HCT116 (cell line): Measurements from ENCODE around the gene CCDC192.

Experiments
- CTCF ChIP-seq, 3 experiments: fragments of 200-600 bp in 1 of 3; sonication (generic) in 1 of 3; IDR thresholded peaks in 2 of 3; conservative IDR thresholded peaks in 1 of 3; 2 replicates each; pipeline ENCODE4 v1.5.1; 2012 to 2017; ENCODE audit warnings: low read depth in 2 of 3, low read length in 2 of 3, antibody characterized with exemption in 1 of 3, borderline replicate concordance in 1 of 3, control low read depth in 1 of 3, mild to moderate bottlenecking in 1 of 3, mixed read lengths in 1 of 3, mixed run types in 1 of 3, moderate library complexity in 1 of 3; ENCODE audit not compliant: insufficient read depth in 1 of 3
- EZH2 ChIP-seq: fragments of 200-600 bp; sonication (generic); IDR thresholded peaks from 2 replicates; pipeline ENCODE4 v1.6.1; 2017; ENCODE audit warnings: antibody characterized with exemption, mixed run types
- EZH2phosphoT487 ChIP-seq: fragments of 200-600 bp; IDR thresholded peaks from 2 replicates; pipeline ENCODE4 v1.6.1; 2018; ENCODE audit warnings: antibody characterized with exemption, borderline replicate concordance
- POLR2A ChIP-seq: IDR thresholded peaks from 2 replicates; pipeline ENCODE4 v1.7.0; 2011; ENCODE audit warnings: borderline replicate concordance; ENCODE audit not compliant: insufficient read depth, insufficient read length; ENCODE audit errors: extremely low read depth
- POLR2AphosphoS5 ChIP-seq: IDR thresholded peaks from 2 replicates; pipeline ENCODE4 v1.6.1; 2011; ENCODE audit warnings: mild to moderate bottlenecking, low read depth, low read length, moderate library complexity
- RAD21 ChIP-seq: IDR thresholded peaks from 2 replicates; pipeline ENCODE4 v1.6.1; 2012; ENCODE audit warnings: low read depth, mild to moderate bottlenecking
- REST ChIP-seq: IDR thresholded peaks from 2 replicates; pipeline ENCODE4 v1.6.1; 2012; ENCODE audit warnings: low read depth
- SIN3A ChIP-seq: IDR thresholded peaks from 2 replicates; pipeline ENCODE4 v1.6.1; 2012; ENCODE audit warnings: low read depth
- SP1 ChIP-seq: IDR thresholded peaks from 2 replicates; pipeline ENCODE4 v1.6.1; 2012; ENCODE audit warnings: low read depth
- SRF ChIP-seq: IDR thresholded peaks from 2 replicates; pipeline ENCODE4 v1.6.1; 2012; ENCODE audit warnings: low read depth
- YY1 ChIP-seq: IDR thresholded peaks from 2 replicates; pipeline ENCODE4 v1.6.1; 2011; ENCODE audit warnings: low read length, low read depth, moderate library complexity, mild to moderate bottlenecking; ENCODE audit not compliant: insufficient replicate concordance; ENCODE audit errors: extremely low read depth
- ZBTB33 ChIP-seq: IDR thresholded peaks from 2 replicates; pipeline ENCODE4 v1.6.1; 2011; ENCODE audit warnings: mild to moderate bottlenecking, low read length, moderate library complexity; ENCODE audit not compliant: insufficient replicate concordance; ENCODE audit errors: extremely low read depth
- ZFX ChIP-seq: fragments of 450-650 bp; IDR thresholded peaks from 2 replicates; pipeline ENCODE4 v1.6.1; 2017
- ZNF274 ChIP-seq: fragments of 200-500 bp; sonication (Bioruptor generic); IDR thresholded peaks from 2 replicates; pipeline ENCODE4 v1.6.1; 2014; ENCODE audit warnings: mild to moderate bottlenecking, low read depth, low read length, inconsistent platforms

DNA sequence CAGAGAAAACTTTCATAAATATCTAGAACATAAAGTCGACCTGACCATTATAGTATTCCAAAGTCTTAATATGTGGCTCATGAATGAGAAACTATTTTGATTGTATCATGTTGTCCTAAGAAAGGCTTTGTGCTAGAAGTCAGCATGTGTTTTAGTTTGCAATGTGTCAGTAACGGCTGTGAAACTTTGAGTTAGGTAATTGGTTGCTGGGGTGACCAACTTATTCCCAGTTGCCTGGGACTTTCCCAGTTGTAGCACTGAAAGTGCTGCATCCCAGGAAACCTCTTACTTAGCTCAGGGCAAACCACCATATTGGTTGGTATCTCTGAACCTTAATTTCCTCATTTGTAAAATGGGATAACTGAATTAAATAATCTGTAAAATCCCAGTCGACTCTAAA, 265.8 kb downstream of the CCDC192 start:
- TF ChIP-seq CTCF (IDR thresholded peaks at IDR 0.05 in 2 of 3, conservative IDR thresholded peaks at IDR 0.05 in 1 of 3; ENCODE audit: borderline replicate concordance in 1 of 3, insufficient read depth in 1 of 3, low read depth in 2 of 3, low read length in 2 of 3) (no peak), ZNF274 (no peak), SRF (no peak), EZH2 (no peak), POLR2A (no peak), YY1 (no peak), ZFX (no peak), REST (no peak), RAD21 (no peak), POLR2AphosphoS5 (no peak), SP1 (no peak), EZH2phosphoT487 (no peak), ZBTB33 (no peak), SIN3A (no peak)
